ENCODE data around the gene NOSIP. TPM values are rescaled to one million over a fixed set of nuclear protein-coding genes. Genes with fewer than 3 reads are reported as not detected.

Gene NOSIP
- total RNA-seq, 1 donor from 2014 or later = 83.8 TPM

- Mint-ChIP-seq H3K27ac (ENCODE audit: unreplicated experiment) (peak overlapping the region; percentile 10), H3K27me3 (ENCODE audit: low read depth, unreplicated experiment) (peaks cover 2% of the 10 kb centered on the region), H3K4me3 (ENCODE audit: unreplicated experiment) (no peak overlapping the region), H3K9me3 (ENCODE audit: unreplicated experiment) (peaks cover 3% of the 10 kb centered on the region), H3K4me1 (ENCODE audit: low read depth, unreplicated experiment) (no peaks in the 10 kb centered on the region), H3K36me3 (ENCODE audit: low read depth, unreplicated experiment) (peaks cover 6% of the 10 kb centered on the region)
- Histone ChIP-seq H3K79me2 (ENCODE audit: insufficient read depth, low read length) (no peaks in the 10 kb centered on the region), H3K36me3 (ENCODE audit: insufficient read depth, low read length) (peaks cover 14% of the 10 kb centered on the region), H3K4me3 (ENCODE audit: insufficient read depth, low read depth, low read length) (no peak overlapping the region), H3K4me1 (ENCODE audit: insufficient read depth, low read length) (peaks cover 4% of the 10 kb centered on the region), H3K9ac (ENCODE audit: low read length) (no peak overlapping the region), H3K27ac (ENCODE audit: low read depth, low read length) (no peak overlapping the region), H2AFZ (ENCODE audit: low read depth, low read length) (no peak overlapping the region), H3K4me2 (ENCODE audit: low read length) (no peak overlapping the region), H3K9me3 (ENCODE audit: insufficient read depth, low read depth, low read length) (no peaks in the 10 kb centered on the region), H3K27me3 (ENCODE audit: insufficient read depth, low read length) (no peaks in the 10 kb centered on the region), H4K20me1 (ENCODE audit: insufficient read depth, low read length) (peaks cover 9% of the 10 kb centered on the region)
- TF ChIP-seq CTCF (IDR thresholded peaks at IDR 0.05; ENCODE audit: insufficient read depth, low read depth, low read length) (no peak), EZH2 (IDR thresholded peaks at IDR 0.05; ENCODE audit: insufficient read depth, low read length) (no peak)
- DNase-seq (ENCODE audit: low read depth) (no peak), FAIRE-seq (no peak)
Measured at GRCh38 chr19:49544154-49544553, 36.2 kb downstream of the NOSIP start.

- H3K27ac Mint-ChIP-seq (ENCODE audit: unreplicated experiment) = no peak overlapping the region
- TF ChIP-seq CTCF (IDR thresholded peaks at IDR 0.05; ENCODE audit: insufficient read depth, low read depth, low read length) (no peak), EZH2 (IDR thresholded peaks at IDR 0.05; ENCODE audit: insufficient read depth, low read length) (no peak)
- H3K4me3 ChIP-seq (ENCODE audit: insufficient read depth, low read depth, low read length) = no peak overlapping the region
- peaks cover 19% of the 10 kb centered on the region for H3K36me3 ChIP-seq (ENCODE audit: insufficient read depth, low read length)
- peaks cover 7% of the 10 kb centered on the region for H3K36me3 Mint-ChIP-seq (ENCODE audit: low read depth, unreplicated experiment)
- no peaks in the 10 kb centered on the region for H3K4me1 Mint-ChIP-seq (ENCODE audit: low read depth, unreplicated experiment)
- H4K20me1 ChIP-seq (ENCODE audit: insufficient read depth, low read length) = peaks cover 15% of the 10 kb centered on the region
- no peak overlapping the region for H2AFZ ChIP-seq (ENCODE audit: low read depth, low read length)
- no peak overlapping the region for H3K4me3 Mint-ChIP-seq (ENCODE audit: unreplicated experiment)
- no peak overlapping the region for H3K4me2 ChIP-seq (ENCODE audit: low read length)
- H3K27ac ChIP-seq (ENCODE audit: low read depth, low read length) = no peak overlapping the region
- H3K79me2 ChIP-seq (ENCODE audit: insufficient read depth, low read length) = no peaks in the 10 kb centered on the region
- peaks cover 3% of the 10 kb centered on the region for H3K9me3 Mint-ChIP-seq (ENCODE audit: unreplicated experiment)
- FAIRE-seq = no peak
- peaks cover 2% of the 10 kb centered on the region for H3K27me3 Mint-ChIP-seq (ENCODE audit: low read depth, unreplicated experiment)
- no peak for DNase-seq (ENCODE audit: low read depth)
- peaks cover 4% of the 10 kb centered on the region for H3K4me1 ChIP-seq (ENCODE audit: insufficient read depth, low read length)
- H3K27me3 ChIP-seq (ENCODE audit: insufficient read depth, low read length) = no peaks in the 10 kb centered on the region
- no peak overlapping the region for H3K9ac ChIP-seq (ENCODE audit: low read length)
- no peaks in the 10 kb centered on the region for H3K9me3 ChIP-seq (ENCODE audit: insufficient read depth, low read depth, low read length)
Measured at GRCh38 chr19:49543032-49543431, 37.3 kb downstream of the NOSIP start.

- TF ChIP-seq EZH2 (IDR thresholded peaks at IDR 0.05; ENCODE audit: insufficient read depth, low read length) = no peak
- TF ChIP-seq CTCF (IDR thresholded peaks at IDR 0.05; ENCODE audit: insufficient read depth, low read depth, low read length) = no peak
Measured at GRCh38 chr19:49542446-49542845, 37.9 kb downstream of the NOSIP start.

More at GRCh38 chr19:49542446-49542845, 37.9 kb downstream of the NOSIP start:
- H3K36me3 ChIP-seq (ENCODE audit: insufficient read depth, low read length) = peaks cover 19% of the 10 kb centered on the region
- H3K9me3 ChIP-seq (ENCODE audit: insufficient read depth, low read depth, low read length) = no peaks in the 10 kb centered on the region
- DNase-seq (ENCODE audit: low read depth) = no peak
- peaks cover 2% of the 10 kb centered on the region for H3K27me3 Mint-ChIP-seq (ENCODE audit: low read depth, unreplicated experiment)
- no peak overlapping the region for H3K4me3 ChIP-seq (ENCODE audit: insufficient read depth, low read depth, low read length)
- H2AFZ ChIP-seq (ENCODE audit: low read depth, low read length) = no peak overlapping the region
- H4K20me1 ChIP-seq (ENCODE audit: insufficient read depth, low read length) = peaks cover 15% of the 10 kb centered on the region
- H3K27ac ChIP-seq (ENCODE audit: low read depth, low read length) = no peak overlapping the region
- H3K4me3 Mint-ChIP-seq (ENCODE audit: unreplicated experiment) = no peak overlapping the region
- no peak overlapping the region for H3K27ac Mint-ChIP-seq (ENCODE audit: unreplicated experiment)
- H3K9ac ChIP-seq (ENCODE audit: low read length) = no peak overlapping the region
- H3K4me1 Mint-ChIP-seq (ENCODE audit: low read depth, unreplicated experiment) = no peaks in the 10 kb centered on the region
- H3K4me1 ChIP-seq (ENCODE audit: insufficient read depth, low read length) = peaks cover 4% of the 10 kb centered on the region
- H3K36me3 Mint-ChIP-seq (ENCODE audit: low read depth, unreplicated experiment) = peaks cover 7% of the 10 kb centered on the region
- FAIRE-seq = no peak
- peaks cover 3% of the 10 kb centered on the region for H3K9me3 Mint-ChIP-seq (ENCODE audit: unreplicated experiment)
- H3K79me2 ChIP-seq (ENCODE audit: insufficient read depth, low read length) = no peaks in the 10 kb centered on the region
- no peak overlapping the region for H3K4me2 ChIP-seq (ENCODE audit: low read length)
- H3K27me3 ChIP-seq (ENCODE audit: insufficient read depth, low read length) = no peaks in the 10 kb centered on the region

Measured in astrocyte (in vitro differentiated cells and primary cell).